ENCODE data around the gene ZNF710.

- TF ChIP-seq POLR2A (IDR thresholded peaks at IDR 0.05) (no peak), CTCF (IDR thresholded peaks at IDR 0.05) (no peak)
These were observed 24.4 kb downstream of the ZNF710 start for GRCh38 chr15:90025489-90026033.

Data from testis (tissue), 2 donors.